GM23248 (cell line): ENCODE results near the gene KISS1.

Experiments used
- EZH2 ChIP-seq: fragments of 200-600 bp; sonication (generic); IDR thresholded peaks from 2 replicates; pipeline ENCODE4 v1.6.1; 2018; ENCODE audit warnings: antibody characterized with exemption, mild to moderate bottlenecking; ENCODE audit not compliant: insufficient read depth, poor library complexity, severe bottlenecking
- EZH2phosphoT487 ChIP-seq: fragments of 200-600 bp; sonication (generic); IDR thresholded peaks from 2 replicates; pipeline ENCODE4 v1.6.1; 2018; ENCODE audit warnings: antibody characterized with exemption, moderate library complexity, mild to moderate bottlenecking, low read depth; ENCODE audit not compliant: insufficient read depth

DNA sequence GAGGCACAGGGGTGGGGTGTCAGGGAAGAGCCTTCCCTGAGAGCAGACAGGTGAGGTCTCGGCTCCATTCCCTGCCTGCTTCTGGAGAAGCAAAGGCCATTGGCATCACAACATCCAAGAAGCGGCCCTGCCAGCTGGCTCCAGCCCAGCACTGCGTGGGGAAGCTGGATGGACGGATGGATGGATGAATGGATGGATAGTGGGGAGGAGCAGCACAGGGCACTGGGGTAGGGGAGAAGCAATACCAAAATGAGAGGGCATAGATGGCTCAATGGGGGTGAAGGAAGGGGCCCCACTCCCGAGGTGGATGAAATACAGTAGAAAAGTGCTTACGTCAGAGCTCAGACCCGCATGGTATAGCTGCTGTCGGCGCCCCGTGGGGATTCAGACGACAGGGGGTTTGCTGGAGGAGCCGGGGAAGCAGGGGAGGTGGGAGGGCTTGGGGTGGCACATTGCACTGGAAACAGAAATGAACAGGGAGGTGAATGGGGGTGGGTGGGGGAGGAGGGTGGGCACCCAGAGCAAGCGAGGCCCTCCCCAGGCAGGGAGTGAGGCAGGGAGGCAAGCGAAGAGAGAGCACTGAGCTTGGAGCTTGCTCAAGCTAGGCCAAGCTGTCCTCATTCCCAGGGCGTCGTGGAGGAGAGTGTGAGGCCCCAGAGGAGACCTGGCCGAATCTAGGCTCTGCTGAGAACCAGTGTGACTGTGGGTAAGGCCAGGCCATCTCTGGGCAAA, 27.0 kb upstream of the KISS1 start:
- TF ChIP-seq EZH2phosphoT487 (no peak), EZH2 (no peak)
